Measurements from ENCODE around the gene LMBR1.
"Not testable (repeated sequence)": the region's sequence is repeated elsewhere in the genome, so short reads cannot be mapped to it uniquely, and the experiment has no call there.

The LMBR1 gene

GRCh38 chr7:156906200-156906649 is 13.2 kb upstream of the LMBR1 start:
- no peak for DNase-seq

GRCh38 chr7:156903232-156903909 is 10.4 kb upstream of the LMBR1 start:
- no peak for DNase-seq

- DNase-seq, result not testable (repeated sequence)
These were observed 7.1 kb upstream of the LMBR1 start for GRCh38 chr7:156900093-156900492.

- DNase-seq, result no peak
These were observed 6.0 kb upstream of the LMBR1 start for GRCh38 chr7:156898938-156899337.

- DNase-seq, result peak; percentile 32
These were observed 4.7 kb upstream of the LMBR1 start for GRCh38 chr7:156897673-156898072.

GRCh38 chr7:156896388-156897022 is 3.5 kb upstream of the LMBR1 start:
- no peak for DNase-seq

- DNase-seq, result no peak
These were observed 2.2 kb upstream of the LMBR1 start for GRCh38 chr7:156895024-156895780.

GRCh38 chr7:156892081-156892800 is 742 bp downstream of the LMBR1 start:
- DNase-seq, result peak; percentile 28

GRCh38 chr7:156889746-156890145 is 3.2 kb downstream of the LMBR1 start:
- DNase-seq, result no peak

- no peak for DNase-seq
These were observed 3.9 kb downstream of the LMBR1 start for GRCh38 chr7:156889089-156889488.

GRCh38 chr7:156886020-156886795 is 6.8 kb downstream of the LMBR1 start:
- no peak for DNase-seq

- DNase-seq, result no peak
These were observed 11.3 kb downstream of the LMBR1 start for GRCh38 chr7:156881679-156882078.

- DNase-seq, result no peak
These were observed 17.2 kb downstream of the LMBR1 start for GRCh38 chr7:156875766-156876165.

GRCh38 chr7:156868363-156868762 is 24.6 kb downstream of the LMBR1 start:
- not testable (repeated sequence) for DNase-seq

GRCh38 chr7:156865493-156865892 is 27.5 kb downstream of the LMBR1 start:
- DNase-seq, result no peak

- not testable (repeated sequence) for DNase-seq
These were observed 31.0 kb downstream of the LMBR1 start for GRCh38 chr7:156862022-156862421.

- DNase-seq, result no peak
These were observed 31.8 kb downstream of the LMBR1 start for GRCh38 chr7:156861212-156861611.

GRCh38 chr7:156860099-156860498 is 32.9 kb downstream of the LMBR1 start:
- DNase-seq, result not testable (repeated sequence)

GRCh38 chr7:156858523-156858922 is 34.5 kb downstream of the LMBR1 start:
- no peak for DNase-seq

GRCh38 chr7:156857757-156858156 is 35.2 kb downstream of the LMBR1 start:
- DNase-seq, result no peak

GRCh38 chr7:156854654-156855053 is 38.3 kb downstream of the LMBR1 start:
- DNase-seq, result no peak

- DNase-seq, result no peak
These were observed 44.0 kb downstream of the LMBR1 start for GRCh38 chr7:156848979-156849378.

Data from fibroblast of skin of back (primary cell).